Astrocyte of the spinal cord (primary cell): ENCODE data around the gene AGER.

ENCODE experiments used
- DNase-seq: peaks from one replicate; pipeline ENCODE4 v3.0.0; 2011; ENCODE audit warnings: low read depth, low spot score
- H3K4me3 ChIP-seq: 2 replicates; pipeline ENCODE4 v1.5.1; 2011; ENCODE audit warnings: low read depth, mild to moderate bottlenecking, low read length, moderate library complexity
- CTCF ChIP-seq: IDR thresholded peaks from 2 replicates; pipeline ENCODE4 v1.5.1; 2012; ENCODE audit warnings: low read depth, mild to moderate bottlenecking, low read length, inconsistent platforms
- in situ Hi-C: cut with HindIII; loops from 2 replicates; pipeline ENCODE4 v1.10.0; 2017; ENCODE audit warnings: low sequenced_read_pairs

Gene AGER

GRCh38 chr6:32133786-32134185 lies 50.3 kb downstream of the AGER start:
- TF ChIP-seq CTCF = no peak
- in situ Hi-C loops = no loop called here
- no peak overlapping the region for H3K4me3 ChIP-seq
- DNase-seq = no peak

- no peak for DNase-seq
- no peak for TF ChIP-seq CTCF
- in situ Hi-C loops = no loop called here
- no peak overlapping the region for H3K4me3 ChIP-seq
Measured at GRCh38 chr6:32132110-32132509, 51.9 kb downstream of the AGER start.

- DNase-seq = no peak
- no peak overlapping the region for H3K4me3 ChIP-seq
- TF ChIP-seq CTCF = no peak
- in situ Hi-C loops = no loop called here
Measured at GRCh38 chr6:32131439-32131948, 52.6 kb downstream of the AGER start.
